ENCODE results near the gene LRP2BP.
A peak's percentile ranks its signal among the peaks of the same experiment; 100 is the strongest.

The LRP2BP gene

GRCh38 chr4:185395238-185395955 lies at the start of gene LRP2BP:
Gene LRP2BP, minus strand, starts transcription at chr4:185395924. Its CDS starts 17,738 bp downstream, at chr4:185378186.
- Mint-ChIP-seq H3K36me3 (peaks cover 44% of the 10 kb centered on the region), H3K9me3 (no peaks in the 10 kb centered on the region), H3K4me3 (peak within 1 kb of the TSS; percentile 74), H3K4me1 (peaks cover 14% of the 10 kb centered on the region), H3K27ac (peak within 1 kb of the TSS; percentile 84)
- ATAC-seq (no peak), DNase-seq (ENCODE audit: low spot score in 2 of 2) (no peak)

DNA sequence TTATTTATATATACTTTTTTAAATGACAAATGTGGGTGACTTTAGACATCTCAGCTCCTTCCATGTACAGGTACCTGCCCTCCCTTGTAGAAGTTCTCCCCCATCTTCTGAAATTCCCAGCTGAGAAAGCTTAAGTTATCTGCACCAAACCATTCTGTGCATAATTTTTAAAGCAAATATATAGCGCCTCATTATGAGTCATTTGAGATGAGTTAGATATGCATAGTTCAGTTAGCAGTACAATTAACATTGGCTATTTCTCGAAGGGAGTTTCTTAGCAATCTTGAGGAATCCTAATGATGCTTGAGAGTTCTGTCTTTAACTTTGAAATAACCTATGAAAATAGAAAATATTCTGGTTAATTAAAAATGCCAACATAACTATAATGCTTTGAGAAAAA lies 49.5 kb upstream of the LRP2BP start:
- H3K4me1 Mint-ChIP-seq: no peaks in the 10 kb centered on the region
- H3K4me3 Mint-ChIP-seq: no peak overlapping the region
- no peak overlapping the region for H3K27ac Mint-ChIP-seq
- no peaks in the 10 kb centered on the region for H3K36me3 Mint-ChIP-seq
- DNase-seq (ENCODE audit: low spot score in 2 of 2) (no peak), ATAC-seq (no peak)
- H3K9me3 Mint-ChIP-seq: no peaks in the 10 kb centered on the region

- Mint-ChIP-seq H3K36me3 (no peaks in the 10 kb centered on the region), H3K9me3 (no peaks in the 10 kb centered on the region), H3K27ac (no peak overlapping the region), H3K4me1 (no peaks in the 10 kb centered on the region), H3K4me3 (no peak overlapping the region)
- ATAC-seq (no peak), DNase-seq (ENCODE audit: low spot score in 2 of 2) (no peak)
Observed at GRCh38 chr4:185441479-185441878, 45.8 kb upstream of the LRP2BP start.

DNA sequence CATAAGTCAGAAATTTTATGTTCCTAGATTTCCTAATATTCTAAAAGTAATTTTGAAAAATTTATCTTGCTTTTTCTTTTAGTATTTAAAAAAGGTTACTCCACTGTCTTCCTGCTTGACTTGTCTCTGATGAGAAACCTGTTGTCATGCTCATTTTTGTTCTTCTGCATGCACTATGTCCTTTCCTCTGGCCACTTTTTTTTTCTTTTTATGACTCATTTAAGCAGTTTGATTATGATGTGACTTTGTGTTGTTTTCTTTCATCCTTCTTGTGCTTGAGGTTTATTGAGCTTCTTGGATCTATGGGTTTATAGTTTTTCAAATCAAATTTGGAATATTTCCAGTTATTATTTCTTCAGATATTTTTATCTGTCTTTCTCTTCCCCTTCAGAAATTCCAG lies 42.1 kb upstream of the LRP2BP start:
- H3K4me3 Mint-ChIP-seq: no peak overlapping the region
- H3K9me3 Mint-ChIP-seq: no peaks in the 10 kb centered on the region
- ATAC-seq (peak; percentile 82), DNase-seq (ENCODE audit: low spot score in 2 of 2) (no peak)
- H3K27ac Mint-ChIP-seq: no peak overlapping the region
- H3K4me1 Mint-ChIP-seq: no peaks in the 10 kb centered on the region
- H3K36me3 Mint-ChIP-seq: no peaks in the 10 kb centered on the region

- Mint-ChIP-seq H3K4me3 (no peak overlapping the region), H3K4me1 (no peaks in the 10 kb centered on the region)
- no peak for DNase-seq (ENCODE audit: low spot score in 2 of 2)
Observed at GRCh38 chr4:185435466-185435865, 39.7 kb upstream of the LRP2BP start.

GRCh38 chr4:185429660-185430059 lies 33.9 kb upstream of the LRP2BP start:
- peaks cover 17% of the 10 kb centered on the region for H3K36me3 Mint-ChIP-seq
- no peak overlapping the region for H3K4me3 Mint-ChIP-seq
- H3K27ac Mint-ChIP-seq: no peak overlapping the region
- DNase-seq (ENCODE audit: low spot score in 2 of 2): no peak
- ATAC-seq: no peak
- no peaks in the 10 kb centered on the region for H3K9me3 Mint-ChIP-seq
- peaks cover 13% of the 10 kb centered on the region for H3K4me1 Mint-ChIP-seq

More at GRCh38 chr4:185435466-185435865, 39.7 kb upstream of the LRP2BP start:
- ATAC-seq: no peak
- Mint-ChIP-seq H3K27ac (no peak overlapping the region), H3K9me3 (no peaks in the 10 kb centered on the region), H3K36me3 (no peaks in the 10 kb centered on the region)

GRCh38 chr4:185426960-185427688 lies 31.4 kb upstream of the LRP2BP start:
- H3K4me1 Mint-ChIP-seq: peaks cover 21% of the 10 kb centered on the region
- H3K36me3 Mint-ChIP-seq: peaks cover 18% of the 10 kb centered on the region
- H3K4me3 Mint-ChIP-seq: peak overlapping the region; percentile 80
- H3K27ac Mint-ChIP-seq: no peak overlapping the region
- H3K9me3 Mint-ChIP-seq: no peaks in the 10 kb centered on the region
- no peak for DNase-seq (ENCODE audit: low spot score in 2 of 2)
- no peak for ATAC-seq

GRCh38 chr4:185425647-185426352 lies 30.1 kb upstream of the LRP2BP start, which contains the start of gene UFSP2:
Gene UFSP2, minus strand, starts transcription at chr4:185425964. Its CDS starts 96 bp downstream, at chr4:185425868.
- no peaks in the 10 kb centered on the region for H3K9me3 Mint-ChIP-seq

GRCh38 chr4:185424905-185425646 lies 29.4 kb upstream of the LRP2BP start:
- H3K27ac Mint-ChIP-seq: peak overlapping the region; percentile 95
- DNase-seq (ENCODE audit: low spot score in 2 of 2): peak in 1 of 2 donors; percentile 55
- H3K9me3 Mint-ChIP-seq: no peaks in the 10 kb centered on the region
- ATAC-seq: no peak
- peaks cover 32% of the 10 kb centered on the region for H3K36me3 Mint-ChIP-seq
- H3K4me3 Mint-ChIP-seq: peak overlapping the region; percentile 80
- H3K4me1 Mint-ChIP-seq: peaks cover 32% of the 10 kb centered on the region

More at GRCh38 chr4:185425647-185426352, 30.1 kb upstream of the LRP2BP start, which contains the start of gene UFSP2:
- peak; percentile 95 for ATAC-seq
- peaks cover 32% of the 10 kb centered on the region for H3K4me1 Mint-ChIP-seq
- peak; percentile 88 to 96 for DNase-seq (ENCODE audit: low spot score in 2 of 2)
- H3K4me3 Mint-ChIP-seq: peak within 1 kb of the TSS; percentile 80
- H3K36me3 Mint-ChIP-seq: peaks cover 27% of the 10 kb centered on the region
- H3K27ac Mint-ChIP-seq: peak within 1 kb of the TSS; percentile 95

DNA sequence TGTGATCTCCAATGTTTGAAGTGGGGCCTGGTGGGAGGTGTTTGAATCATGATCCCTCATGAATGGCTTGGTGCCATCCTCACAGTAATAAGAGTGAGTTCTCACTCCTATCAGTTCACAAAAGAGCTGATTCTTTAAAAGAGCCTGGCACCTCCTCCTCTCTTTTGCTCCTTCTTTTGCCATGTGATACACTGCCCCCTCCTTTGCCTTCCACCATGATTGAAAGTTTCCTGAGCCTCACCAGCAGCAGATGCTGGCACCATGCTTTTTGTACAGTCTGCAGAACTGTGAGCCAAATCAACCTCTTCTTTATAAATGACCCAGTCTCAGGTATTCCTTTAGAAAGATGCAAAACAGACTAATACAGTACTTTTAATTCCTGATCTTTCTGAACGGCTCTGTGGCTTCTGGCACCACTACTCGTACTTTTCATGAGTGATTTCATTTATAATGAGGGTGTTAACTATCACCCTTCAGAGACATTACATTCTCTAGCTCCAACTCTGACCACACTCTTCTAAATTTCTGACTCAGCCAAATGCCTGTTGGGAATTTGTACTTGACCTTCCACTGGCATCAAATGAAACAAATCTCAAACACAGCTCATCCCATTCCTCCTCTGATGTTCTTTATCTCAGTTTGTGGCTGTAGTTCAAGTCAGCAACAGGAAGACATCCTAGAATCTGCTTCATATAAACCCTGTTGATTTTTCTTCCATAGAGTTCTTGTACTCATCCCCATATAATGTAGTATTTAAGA lies 25.8 kb upstream of the LRP2BP start:
- Mint-ChIP-seq H3K36me3 (peaks cover 65% of the 10 kb centered on the region), H3K4me3 (no peak overlapping the region), H3K4me1 (peaks cover 30% of the 10 kb centered on the region), H3K9me3 (no peaks in the 10 kb centered on the region), H3K27ac (no peak overlapping the region)
- DNase-seq (ENCODE audit: low spot score in 2 of 2) (no peak), ATAC-seq (no peak)

GRCh38 chr4:185416955-185417354 lies 21.2 kb upstream of the LRP2BP start:
- peaks cover 8% of the 10 kb centered on the region for H3K4me1 Mint-ChIP-seq
- no peak overlapping the region for H3K27ac Mint-ChIP-seq
- peaks cover 89% of the 10 kb centered on the region for H3K36me3 Mint-ChIP-seq
- H3K4me3 Mint-ChIP-seq: no peak overlapping the region
- no peak for ATAC-seq
- no peaks in the 10 kb centered on the region for H3K9me3 Mint-ChIP-seq
- DNase-seq (ENCODE audit: low spot score in 2 of 2): no peak

GRCh38 chr4:185412412-185412811 lies 16.7 kb upstream of the LRP2BP start:
- Mint-ChIP-seq H3K9me3 (no peaks in the 10 kb centered on the region), H3K36me3 (peaks cover 85% of the 10 kb centered on the region), H3K27ac (no peak overlapping the region), H3K4me3 (no peak overlapping the region), H3K4me1 (no peaks in the 10 kb centered on the region)
- no peak for DNase-seq (ENCODE audit: low spot score in 2 of 2)
- ATAC-seq: no peak

DNA sequence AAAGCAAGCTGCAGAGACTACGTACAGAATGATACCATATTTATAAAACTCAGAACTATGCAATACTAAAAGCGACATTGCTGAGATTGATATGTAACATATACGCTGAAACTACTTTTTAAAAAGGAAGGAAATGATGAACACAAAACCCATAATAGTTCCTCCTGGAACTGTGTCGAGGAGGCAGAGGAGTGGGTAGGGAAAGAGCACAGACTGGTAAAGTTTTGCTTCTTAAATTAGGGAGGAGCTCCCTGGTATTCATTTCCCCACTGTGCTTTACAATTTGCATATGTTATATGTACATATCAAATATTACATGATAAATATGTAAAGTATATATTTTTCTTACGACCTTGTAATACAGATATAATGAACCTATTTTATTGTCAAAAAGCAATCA lies 16.1 kb upstream of the LRP2BP start:
- Mint-ChIP-seq H3K36me3 (peaks cover 85% of the 10 kb centered on the region), H3K4me1 (no peaks in the 10 kb centered on the region), H3K27ac (no peak overlapping the region), H3K4me3 (no peak overlapping the region), H3K9me3 (no peaks in the 10 kb centered on the region)
- no peak for ATAC-seq
- DNase-seq (ENCODE audit: low spot score in 2 of 2): no peak

DNA sequence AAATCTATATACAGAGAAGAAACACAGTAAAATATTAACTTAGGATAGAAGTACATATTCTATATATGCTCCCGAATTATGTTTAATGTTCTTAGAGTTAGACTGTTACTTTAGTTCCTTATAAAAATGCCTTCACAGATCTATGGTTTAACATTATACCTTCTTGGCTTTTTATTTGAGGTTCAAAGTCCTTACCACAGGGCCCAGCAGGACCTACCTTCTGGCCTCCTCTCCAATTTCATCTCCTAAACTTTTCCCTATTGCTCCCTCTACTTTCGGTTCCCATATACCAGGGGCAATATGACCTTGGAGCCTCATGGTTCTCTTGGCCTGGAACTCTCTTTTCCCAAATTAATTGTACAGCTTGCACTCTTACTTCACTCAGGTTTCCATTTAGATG lies 12.7 kb upstream of the LRP2BP start:
- H3K4me1 Mint-ChIP-seq: peaks cover 5% of the 10 kb centered on the region
- H3K36me3 Mint-ChIP-seq: peaks cover 88% of the 10 kb centered on the region
- DNase-seq (ENCODE audit: low spot score in 2 of 2) (no peak), ATAC-seq (no peak)
- H3K27ac Mint-ChIP-seq: no peak overlapping the region
- H3K4me3 Mint-ChIP-seq: no peak overlapping the region
- no peaks in the 10 kb centered on the region for H3K9me3 Mint-ChIP-seq
